WTC11 (cell line): ENCODE results near the gene GNAZ.

ENCODE experiments used
- GABPB1 ChIP-seq: sonication (generic); formaldehyde crosslinking; IDR thresholded peaks from 2 replicates; pipeline ENCODE4 v1.8.1; 2023; ENCODE audit warnings: mild to moderate bottlenecking, missing genetic modification reagents
- NFYB ChIP-seq: sonication (generic); formaldehyde crosslinking; conservative IDR thresholded peaks from 2 replicates; pipeline ENCODE4 v1.8.0; 2022; ENCODE audit warnings: low read depth, missing genetic modification reagents
- ZBTB21 ChIP-seq: sonication (generic); formaldehyde crosslinking; IDR thresholded peaks from 2 replicates; pipeline ENCODE4 v1.8.1; 2023; ENCODE audit warnings: mild to moderate bottlenecking, missing genetic modification reagents, borderline replicate concordance
- TF ChIP-seq, protein P1 (sequence below): sonication (generic); formaldehyde crosslinking; conservative IDR thresholded peaks from 2 replicates; pipeline ENCODE4 v1.8.1; 2022; ENCODE audit warnings: mild to moderate bottlenecking, missing genetic modification reagents
- TF ChIP-seq, protein P2 (sequence below): fragments of 200-600 bp; IDR thresholded peaks from 2 replicates; pipeline ENCODE4 v1.8.0; 2022; ENCODE audit warnings: antibody characterized with exemption
- TF ChIP-seq, protein P3 (sequence below): sonication (generic); formaldehyde crosslinking; IDR thresholded peaks from 2 replicates; pipeline ENCODE4 v1.8.1; 2022; ENCODE audit warnings: mild to moderate bottlenecking, missing genetic modification reagents, moderate library complexity, borderline replicate concordance
- TF ChIP-seq, protein P4 (sequence below): fragments of 250-450 bp; sonication (Bioruptor Pico); IDR thresholded peaks from 2 replicates; pipeline ENCODE4 v1.8.0; 2021; ENCODE audit warnings: mild to moderate bottlenecking
- TF ChIP-seq, protein P5 (sequence below): sonication (generic); formaldehyde crosslinking; IDR thresholded peaks from 2 replicates; pipeline ENCODE4 v1.8.0; 2022; ENCODE audit warnings: mild to moderate bottlenecking, missing genetic modification reagents

DNA sequence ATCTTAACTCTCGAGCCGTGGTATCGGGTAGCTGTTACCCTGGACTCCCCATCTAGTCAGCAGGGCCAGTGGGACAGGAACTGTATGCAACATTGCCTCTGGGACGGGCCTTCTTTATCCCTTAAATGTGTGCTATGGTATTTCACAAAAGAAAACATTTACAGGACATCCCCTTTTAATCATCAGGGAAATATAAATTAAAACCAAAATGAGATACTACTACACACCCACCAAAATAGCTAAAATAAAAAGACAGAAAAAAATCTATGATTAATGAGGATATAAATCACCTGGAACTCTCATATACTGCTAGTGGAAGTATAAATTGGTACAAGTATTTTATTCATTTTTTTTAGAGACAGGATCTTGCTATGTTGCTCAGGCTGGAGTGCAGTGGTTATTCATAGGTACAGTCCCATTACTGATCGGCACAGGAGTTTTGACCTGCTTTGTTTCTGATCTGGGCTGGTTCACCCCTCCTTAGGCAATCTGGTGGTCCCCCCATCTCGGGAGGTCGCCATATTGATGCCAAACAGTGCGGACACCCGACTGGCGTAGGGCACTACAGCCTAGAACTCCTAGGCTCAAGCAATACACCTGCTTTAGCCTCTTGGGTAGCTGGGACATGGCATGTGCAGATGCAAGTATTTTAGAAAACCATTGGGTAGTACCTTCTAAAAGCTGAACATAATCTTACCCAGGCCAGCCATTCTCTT, 62.2 kb downstream of the GNAZ start:
- TF ChIP-seq NFYB (CRISPR knock-in tag) (no peak), ZBTB21 (CRISPR knock-in tag) (no peak), GABPB1 (no peak)
- TF ChIP-seq, protein P1, sequence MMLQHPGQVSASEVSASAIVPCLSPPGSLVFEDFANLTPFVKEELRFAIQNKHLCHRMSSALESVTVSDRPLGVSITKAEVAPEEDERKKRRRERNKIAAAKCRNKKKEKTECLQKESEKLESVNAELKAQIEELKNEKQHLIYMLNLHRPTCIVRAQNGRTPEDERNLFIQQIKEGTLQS (CRISPR knock-in tag) = no peak
- TF ChIP-seq, protein P2, sequence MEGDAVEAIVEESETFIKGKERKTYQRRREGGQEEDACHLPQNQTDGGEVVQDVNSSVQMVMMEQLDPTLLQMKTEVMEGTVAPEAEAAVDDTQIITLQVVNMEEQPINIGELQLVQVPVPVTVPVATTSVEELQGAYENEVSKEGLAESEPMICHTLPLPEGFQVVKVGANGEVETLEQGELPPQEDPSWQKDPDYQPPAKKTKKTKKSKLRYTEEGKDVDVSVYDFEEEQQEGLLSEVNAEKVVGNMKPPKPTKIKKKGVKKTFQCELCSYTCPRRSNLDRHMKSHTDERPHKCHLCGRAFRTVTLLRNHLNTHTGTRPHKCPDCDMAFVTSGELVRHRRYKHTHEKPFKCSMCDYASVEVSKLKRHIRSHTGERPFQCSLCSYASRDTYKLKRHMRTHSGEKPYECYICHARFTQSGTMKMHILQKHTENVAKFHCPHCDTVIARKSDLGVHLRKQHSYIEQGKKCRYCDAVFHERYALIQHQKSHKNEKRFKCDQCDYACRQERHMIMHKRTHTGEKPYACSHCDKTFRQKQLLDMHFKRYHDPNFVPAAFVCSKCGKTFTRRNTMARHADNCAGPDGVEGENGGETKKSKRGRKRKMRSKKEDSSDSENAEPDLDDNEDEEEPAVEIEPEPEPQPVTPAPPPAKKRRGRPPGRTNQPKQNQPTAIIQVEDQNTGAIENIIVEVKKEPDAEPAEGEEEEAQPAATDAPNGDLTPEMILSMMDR = no peak
- TF ChIP-seq, protein P3, sequence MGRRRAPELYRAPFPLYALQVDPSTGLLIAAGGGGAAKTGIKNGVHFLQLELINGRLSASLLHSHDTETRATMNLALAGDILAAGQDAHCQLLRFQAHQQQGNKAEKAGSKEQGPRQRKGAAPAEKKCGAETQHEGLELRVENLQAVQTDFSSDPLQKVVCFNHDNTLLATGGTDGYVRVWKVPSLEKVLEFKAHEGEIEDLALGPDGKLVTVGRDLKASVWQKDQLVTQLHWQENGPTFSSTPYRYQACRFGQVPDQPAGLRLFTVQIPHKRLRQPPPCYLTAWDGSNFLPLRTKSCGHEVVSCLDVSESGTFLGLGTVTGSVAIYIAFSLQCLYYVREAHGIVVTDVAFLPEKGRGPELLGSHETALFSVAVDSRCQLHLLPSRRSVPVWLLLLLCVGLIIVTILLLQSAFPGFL (CRISPR knock-in tag) = no peak
- TF ChIP-seq, protein P4, sequence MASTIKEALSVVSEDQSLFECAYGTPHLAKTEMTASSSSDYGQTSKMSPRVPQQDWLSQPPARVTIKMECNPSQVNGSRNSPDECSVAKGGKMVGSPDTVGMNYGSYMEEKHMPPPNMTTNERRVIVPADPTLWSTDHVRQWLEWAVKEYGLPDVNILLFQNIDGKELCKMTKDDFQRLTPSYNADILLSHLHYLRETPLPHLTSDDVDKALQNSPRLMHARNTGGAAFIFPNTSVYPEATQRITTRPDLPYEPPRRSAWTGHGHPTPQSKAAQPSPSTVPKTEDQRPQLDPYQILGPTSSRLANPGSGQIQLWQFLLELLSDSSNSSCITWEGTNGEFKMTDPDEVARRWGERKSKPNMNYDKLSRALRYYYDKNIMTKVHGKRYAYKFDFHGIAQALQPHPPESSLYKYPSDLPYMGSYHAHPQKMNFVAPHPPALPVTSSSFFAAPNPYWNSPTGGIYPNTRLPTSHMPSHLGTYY (CRISPR knock-in tag) = no peak
- TF ChIP-seq, protein P5, sequence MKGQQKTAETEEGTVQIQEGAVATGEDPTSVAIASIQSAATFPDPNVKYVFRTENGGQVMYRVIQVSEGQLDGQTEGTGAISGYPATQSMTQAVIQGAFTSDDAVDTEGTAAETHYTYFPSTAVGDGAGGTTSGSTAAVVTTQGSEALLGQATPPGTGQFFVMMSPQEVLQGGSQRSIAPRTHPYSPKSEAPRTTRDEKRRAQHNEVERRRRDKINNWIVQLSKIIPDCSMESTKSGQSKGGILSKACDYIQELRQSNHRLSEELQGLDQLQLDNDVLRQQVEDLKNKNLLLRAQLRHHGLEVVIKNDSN (CRISPR knock-in tag) = no peak
